HUDEP-2 (cell line): ENCODE measurements around the gene NANS.

Experiments
- DNase-seq, 76 experiments: peaks; one replicate each; lab custom pipeline; 2025; ENCODE audit not compliant: unreplicated experiment in 76 of 76; lab: John Stamatoyannopoulos, UW

NANS gene

DNA sequence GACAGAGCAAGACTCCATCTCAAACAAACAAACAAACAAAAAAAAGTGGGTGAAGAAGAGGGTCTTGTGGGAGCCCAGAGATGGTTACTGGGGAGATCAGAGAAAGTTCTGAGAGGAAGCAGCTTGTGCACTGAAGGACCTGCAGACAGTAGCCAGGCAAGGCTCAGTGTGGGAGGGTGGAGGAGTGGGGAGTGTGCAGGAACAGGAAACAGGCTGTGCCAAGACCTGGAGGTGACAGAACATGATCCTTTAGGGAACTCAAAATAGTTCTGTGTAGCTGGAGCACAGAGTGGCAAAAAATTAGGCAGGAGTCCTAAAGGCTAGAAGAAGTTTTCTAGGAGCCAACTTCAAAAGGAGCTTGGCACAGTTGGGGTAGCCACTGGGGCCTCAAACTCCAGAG is 19.2 kb upstream of the NANS start:
- DNase-seq, result peak in 8 of 76 experiments; percentile 2 to 29 (median 12)

DNA sequence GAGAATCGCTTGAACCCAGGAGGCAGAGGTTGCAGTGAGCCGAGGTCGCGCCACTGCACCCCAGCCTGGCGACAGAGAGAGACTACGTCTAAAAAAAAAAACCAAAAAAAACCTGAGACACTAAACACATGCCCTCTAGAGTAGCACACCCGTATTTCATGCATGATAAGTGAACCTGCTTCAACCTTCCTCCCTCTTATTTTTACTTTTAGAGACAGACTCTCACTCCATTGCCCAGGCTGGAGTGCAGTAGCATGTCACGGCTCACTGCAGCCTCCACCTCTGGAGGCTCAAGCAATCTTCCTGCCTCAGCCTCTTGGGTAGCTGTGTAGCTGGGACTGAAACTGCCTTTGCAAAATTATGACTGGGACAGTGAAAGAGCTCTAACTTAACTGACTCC is 17.6 kb upstream of the NANS start:
- DNase-seq, result no peak

DNA sequence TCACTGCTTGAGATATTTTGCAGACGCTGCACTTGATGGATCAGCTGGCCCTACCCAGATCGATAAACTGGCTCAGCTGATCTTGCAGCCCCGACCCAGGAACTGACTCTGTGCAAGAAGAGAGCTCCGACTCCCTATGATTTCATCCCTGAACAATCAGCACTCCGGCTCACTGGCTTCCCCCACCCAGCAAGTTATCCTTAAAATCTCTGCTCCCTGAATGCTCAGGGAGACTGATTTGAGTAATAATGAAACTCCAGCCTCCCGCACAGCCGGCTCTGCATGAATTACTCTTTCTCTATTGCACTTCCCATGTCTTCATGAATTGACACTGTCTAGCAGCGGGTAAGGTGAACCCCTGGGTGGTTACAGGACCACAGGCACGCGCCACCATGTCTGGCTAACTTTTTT is 16.9 kb upstream of the NANS start:
- DNase-seq, result no peak

DNA sequence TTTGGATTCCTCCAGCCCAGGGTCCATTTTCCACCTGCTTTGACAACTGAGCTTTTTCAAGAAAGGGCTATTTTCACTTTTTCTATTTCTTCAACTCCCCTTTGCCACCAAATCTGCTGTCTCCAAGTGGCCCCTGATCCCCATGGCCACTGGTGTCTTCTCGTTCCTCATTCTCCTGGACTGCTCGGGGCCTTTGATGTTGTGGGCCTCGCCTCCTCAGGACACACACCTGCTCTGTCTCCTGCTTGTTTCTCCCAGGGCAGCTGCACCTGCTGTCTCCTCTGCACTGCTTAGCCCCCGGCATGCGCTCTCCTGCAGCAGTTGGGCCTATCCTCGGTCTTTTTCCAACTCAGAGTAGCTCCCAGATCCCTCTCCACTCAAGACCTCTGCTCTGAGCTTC is 16.3 kb upstream of the NANS start:
- no peak for DNase-seq

DNA sequence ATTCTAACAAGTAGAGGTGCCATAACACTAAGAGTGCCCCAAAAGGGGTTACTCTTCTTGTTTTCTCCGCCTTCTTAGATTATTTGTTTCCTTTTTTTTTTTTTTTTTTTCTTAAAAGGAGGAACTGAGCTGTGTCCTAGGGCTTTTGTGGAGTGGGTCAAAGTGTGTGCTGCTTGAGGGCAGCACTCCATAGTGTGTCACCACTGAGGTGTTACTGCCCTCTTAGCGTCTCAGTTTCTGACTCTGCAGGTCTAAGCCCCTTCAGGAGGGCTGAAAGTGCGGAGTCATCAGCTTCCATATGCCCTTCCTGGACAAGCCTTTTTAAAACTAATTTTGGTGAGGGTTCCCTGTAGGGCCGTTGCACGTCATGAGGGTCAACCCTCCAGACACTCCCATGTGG is 12.6 kb upstream of the NANS start:
- DNase-seq, result no peak

DNA sequence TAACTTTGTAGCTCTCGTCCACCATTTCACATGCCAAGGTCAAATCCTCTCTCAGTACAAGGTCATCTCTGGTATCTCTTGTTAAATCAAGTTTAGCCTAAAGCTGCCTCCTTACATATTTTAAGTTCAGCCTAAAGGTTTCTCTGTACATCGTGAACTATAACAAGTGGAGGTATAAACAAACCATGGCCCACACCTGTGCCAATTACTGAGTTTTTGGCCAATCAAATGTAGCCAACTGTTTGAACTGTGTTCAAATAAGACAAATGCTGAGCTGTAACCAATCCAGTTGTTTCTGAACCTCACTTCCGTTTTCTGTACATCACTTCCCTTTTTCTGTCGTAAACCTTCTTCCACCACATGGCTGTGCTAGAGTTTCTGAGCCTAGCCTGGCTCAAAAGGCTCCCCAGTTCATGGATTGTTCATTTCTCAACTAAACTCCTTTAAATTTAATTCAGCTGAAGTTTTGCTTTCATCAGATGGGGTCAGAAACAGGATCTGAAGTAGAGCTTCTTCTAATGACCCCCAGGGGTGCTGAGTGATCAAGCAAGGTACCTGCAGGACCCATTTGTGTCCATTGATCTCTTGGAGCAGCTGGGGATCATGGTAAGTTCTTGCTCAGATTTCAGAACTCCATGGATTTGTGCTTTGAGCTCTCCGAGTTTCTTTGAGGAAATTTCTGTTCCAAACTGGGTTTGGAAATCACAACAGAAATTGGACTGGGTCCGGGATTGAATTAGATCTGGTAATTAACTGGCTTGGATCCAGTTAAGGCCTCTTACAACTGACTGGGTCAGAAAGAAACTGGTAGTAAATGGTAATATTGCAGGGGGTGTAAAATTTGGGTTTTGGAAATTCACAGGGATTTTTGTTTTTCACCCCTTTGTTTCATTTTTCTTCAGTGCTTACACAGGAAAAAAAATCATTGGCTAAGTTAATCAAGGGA is 11.0 kb upstream of the NANS start:
- peak in 57 of 76 experiments; percentile 2 to 89 (median 61) for DNase-seq

DNA sequence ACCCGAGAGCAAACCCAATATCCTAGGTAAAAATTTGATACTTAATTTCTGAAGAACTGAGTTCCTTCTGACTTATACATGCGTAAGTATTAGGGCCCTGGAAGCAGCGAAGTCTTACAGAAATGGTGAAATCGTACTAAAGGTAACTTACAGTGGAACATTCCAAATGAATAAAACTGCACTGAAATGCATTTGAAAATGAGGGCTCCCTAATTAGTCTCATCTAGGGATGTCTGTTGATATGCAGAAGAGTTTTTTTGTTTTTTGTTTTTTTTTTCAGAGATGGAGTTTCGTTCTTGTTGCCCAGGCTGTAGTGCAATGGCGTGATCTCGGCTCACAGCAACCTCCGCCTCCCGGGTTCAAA is 10.4 kb upstream of the NANS start:
- DNase-seq, result no peak

DNA sequence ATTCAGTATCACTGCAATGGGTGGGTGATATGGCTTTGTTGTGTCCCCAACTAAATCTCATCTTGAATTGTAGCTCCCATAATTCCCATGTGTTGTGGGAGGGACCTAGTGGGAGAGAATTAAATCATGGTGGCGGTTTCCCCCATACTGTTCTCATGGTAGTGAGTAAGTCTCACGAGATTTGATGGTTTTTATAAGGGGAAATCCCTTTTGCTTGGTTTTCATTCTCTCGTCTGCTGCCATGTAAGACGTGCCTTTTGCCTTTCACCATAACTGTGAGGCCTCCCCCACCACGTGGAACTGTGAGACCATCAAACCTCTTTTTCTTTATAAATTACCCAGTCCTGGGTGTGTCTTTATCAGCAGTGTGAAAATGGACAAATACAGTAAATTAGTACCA is 9.5 kb upstream of the NANS start:
- DNase-seq, result no peak

DNA sequence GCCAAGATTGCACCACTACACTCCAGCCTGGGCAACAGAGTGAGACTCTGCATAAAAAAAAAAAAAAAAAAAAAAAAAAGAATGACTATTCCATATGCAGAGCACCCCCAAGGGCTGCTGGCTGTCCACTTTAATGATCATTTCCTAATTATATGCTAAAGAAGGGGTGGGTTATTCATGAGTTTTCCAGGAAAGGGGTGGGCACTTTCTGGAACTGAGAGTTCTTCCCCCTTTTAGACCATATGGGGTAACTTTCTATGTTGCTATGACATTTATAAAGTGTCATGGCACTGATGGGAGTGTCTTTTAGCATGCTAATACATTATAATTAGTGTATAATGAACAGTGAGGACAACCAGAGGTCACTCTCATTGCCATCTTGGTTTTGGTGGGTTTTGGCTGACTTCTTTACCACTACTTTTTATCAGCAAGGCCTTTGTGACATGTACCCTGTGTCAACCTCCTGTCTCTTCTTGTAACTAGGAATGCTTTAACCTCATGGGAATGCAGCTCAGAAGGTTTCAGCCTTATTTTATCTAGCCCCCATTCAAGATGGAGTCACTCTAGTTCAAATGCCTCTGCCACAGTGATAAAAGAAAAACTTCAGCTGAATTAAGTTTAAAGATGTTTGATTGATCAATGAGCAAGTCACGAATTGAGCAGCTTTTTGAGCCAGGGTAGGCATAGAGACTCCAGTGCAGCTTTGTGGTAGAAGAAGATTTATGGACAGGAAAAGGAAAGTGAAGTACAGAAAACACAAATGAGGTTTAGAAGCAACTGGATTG is 7.1 kb upstream of the NANS start:
- DNase-seq, result no peak

DNA sequence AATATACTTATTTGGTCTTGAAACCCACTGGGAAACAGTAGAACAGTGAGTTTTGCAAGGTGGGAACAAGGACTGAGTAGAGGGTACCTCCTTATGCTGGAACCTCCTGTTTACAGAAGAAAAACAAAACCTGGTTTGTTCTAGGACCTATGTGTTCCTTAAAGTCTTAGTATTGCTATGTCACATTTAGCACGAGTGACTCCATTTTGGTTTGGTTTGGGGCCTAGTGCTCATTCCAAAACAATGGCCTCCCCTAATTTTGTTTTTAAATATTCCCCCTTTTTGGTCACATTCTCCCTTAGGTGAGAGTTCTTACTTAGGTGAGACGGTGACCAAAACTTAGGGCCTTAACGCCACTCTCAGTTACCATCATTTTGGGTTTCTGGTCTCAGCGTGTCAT is 6.2 kb upstream of the NANS start:
- DNase-seq, result no peak

DNA sequence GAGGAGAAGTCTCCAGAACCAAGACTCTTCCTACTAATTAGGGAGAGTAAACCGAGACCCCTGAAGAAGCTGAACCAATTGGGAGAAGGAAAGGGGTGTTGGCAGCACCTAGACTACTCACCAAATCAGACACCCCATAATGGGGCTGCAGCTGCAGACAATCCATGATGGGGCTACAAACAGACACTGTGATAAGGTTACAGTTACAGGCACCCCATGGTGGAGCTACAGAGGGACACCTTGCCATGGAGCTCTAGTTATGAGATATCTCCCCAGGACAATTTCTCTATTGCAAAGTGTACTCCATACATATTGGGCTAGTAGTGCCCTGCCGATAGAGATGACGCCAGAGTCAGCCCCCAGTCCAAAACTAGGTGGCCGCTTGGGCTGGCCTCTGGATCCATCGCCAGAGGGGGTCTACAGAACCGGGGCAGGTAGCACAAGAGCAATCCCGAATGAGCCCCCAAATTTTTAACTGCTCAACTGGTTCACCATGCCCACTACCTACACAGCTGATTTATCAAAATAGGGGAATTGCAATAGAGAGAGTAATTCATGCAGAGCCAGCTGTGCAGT is 2.1 kb upstream of the NANS start:
- DNase-seq, result no peak

DNA sequence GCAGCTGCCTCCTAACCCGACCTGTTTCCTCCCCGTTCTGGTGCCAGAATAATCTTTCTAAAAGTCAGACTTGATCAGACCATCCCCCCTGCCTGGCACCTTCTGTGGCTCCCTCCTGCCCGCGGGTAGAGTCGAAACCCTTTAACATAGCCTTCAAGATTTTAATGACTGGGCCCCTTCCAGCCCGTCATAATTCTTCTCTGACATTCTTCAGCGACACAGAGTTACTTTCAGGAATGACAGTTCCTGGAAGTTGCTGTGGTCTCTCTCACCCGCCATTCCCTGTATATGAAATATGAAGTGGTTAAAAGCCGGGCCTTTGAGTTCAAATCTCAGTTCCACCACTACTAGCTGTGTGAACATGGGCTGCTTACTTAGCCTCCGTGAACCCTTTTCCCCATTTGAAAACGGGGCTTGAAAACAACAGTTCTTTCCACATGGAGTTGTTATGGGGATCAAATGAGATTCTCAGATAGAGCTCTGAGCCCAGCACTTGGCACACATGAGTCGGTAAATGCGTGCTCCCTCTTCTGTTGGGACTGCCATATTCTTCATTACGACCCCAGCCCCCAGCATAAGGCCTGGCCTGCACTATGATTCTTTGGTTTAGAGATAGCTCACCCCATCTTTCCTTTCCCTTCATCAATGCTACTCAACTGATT is 737 bp downstream of the NANS start:
- DNase-seq, result peak in 7 of 76 experiments; percentile 2 to 46 (median 13)

DNA sequence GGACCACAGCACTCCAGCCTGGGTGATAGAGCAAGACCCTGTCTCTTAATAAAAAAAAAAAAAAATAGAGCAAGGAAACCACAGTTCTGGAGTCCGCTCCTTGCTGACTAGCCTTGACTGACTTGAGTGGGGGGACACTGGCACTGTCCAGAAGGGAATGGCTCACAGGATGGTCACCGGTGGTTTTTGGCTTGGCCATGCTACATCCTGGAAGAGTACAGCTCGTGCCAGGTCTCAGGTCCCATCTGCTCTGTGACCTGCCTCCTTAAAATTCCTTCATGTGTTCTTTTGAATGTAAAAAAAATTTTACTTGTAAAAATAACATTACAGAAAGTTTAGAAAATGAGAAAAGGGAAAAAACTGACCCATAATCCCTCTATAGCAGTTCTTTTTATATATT is 5.6 kb downstream of the NANS start:
- DNase-seq, result no peak

DNA sequence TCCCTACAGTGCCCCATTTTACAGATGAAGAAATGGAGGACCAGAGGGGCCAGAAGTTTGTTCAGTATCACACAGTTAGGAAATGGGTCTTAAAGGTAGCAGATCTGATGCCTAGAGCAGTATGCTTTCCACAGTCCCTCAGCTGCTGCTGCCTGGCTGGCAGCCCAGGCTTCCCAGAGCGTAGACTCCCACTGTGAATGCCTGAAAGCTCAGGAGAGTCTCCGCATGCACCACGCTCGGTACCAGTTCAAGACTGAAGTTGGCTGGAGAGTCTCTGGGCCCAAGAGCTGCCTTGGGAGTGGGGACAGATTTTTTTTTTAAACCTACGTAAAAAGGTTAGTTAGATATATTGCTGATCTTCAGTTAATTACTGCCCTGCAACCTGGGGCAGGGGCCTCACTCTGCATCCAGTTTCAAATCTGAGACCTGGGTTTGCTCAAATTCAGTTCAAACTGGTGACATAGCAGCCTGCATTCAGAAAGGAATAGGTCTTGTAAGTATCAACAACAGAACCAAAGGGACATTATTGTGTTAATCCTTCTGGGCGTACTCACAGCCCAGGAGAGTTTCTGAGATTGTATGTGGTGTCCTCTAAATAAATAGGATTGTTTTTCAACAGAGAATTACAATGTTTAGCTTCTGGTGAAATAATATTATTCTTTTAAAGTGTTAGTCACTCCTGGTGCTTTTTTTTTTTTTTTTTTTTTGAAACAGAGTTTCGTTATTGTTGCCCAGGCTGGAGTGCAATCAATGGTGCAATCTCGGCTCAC is 8.3 kb downstream of the NANS start:
- DNase-seq, result no peak

DNA sequence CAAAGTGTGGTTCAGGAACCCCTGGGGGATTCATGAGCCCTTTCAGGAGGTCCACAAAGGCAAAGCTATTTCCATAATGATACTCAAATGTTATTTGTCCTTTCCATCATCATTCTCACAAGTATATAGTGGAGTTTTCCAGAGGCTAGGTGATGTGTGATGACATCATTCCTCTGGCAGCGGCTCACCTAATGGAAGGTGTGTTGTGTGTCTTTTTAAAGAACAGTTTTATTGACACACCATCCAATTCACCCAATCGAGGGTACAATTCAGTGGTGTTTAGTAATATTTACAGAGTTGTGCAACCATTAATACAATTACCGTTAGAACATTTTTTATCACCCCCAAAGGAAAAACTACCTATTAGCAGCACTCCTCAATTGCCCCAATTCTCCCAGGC is 9.7 kb downstream of the NANS start:
- DNase-seq, result no peak

DNA sequence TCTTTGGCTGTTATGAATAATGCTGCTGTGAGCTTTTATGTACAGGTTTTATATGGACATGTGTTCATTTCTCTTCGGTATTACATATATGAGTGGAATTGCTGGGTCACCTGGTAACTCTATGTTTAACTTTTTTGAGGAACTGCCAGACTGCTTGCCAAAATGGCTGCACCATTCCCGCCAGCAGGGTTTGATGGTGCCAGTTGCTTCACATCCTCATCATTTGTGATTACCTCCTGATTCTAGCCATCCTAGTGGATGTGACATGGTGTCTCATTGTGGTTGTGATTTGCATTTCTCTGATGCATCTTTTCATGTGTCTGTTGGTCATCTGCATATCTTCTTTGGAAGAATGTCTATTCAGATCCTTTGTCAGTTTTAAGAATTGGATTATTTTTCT is 10.7 kb downstream of the NANS start:
- no peak for DNase-seq

DNA sequence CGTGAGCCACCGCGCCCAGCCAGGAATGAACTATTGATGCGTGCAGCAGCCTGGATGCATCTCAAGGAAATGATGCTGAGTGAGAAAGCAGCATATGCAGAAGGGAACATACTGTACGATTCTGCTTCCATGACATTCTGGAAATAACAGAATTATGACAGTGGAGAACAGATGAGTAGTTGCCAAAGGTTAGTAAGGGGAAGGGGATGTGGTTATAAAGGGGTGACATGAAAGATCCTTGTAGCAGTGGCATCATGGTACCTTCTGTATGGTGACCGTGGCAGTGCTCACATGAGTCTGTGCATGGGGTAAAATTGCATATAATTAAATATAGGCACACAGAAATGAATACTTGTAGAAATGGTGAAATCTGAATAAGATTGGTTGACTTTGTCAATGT is 13.0 kb downstream of the NANS start:
- DNase-seq, result no peak

DNA sequence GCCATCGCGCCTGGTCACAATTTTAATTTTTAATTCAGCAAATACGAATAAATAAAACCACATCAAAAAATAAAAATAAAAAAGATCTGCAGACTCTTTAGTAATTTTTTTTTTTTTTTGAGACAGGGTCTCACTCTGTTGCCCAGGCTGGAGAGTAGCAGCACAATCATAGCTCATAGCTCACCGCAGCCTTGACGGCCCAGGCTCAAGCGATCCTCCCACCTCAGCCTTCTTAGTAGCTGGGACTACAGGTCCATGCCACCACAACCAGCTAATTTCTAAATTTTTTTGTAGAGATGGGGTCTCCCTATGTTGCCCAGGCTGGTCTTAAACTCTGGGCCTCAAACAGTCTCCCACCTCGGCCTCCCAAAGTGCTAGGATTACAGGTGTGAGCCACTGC is 14.2 kb downstream of the NANS start:
- DNase-seq, result no peak

DNA sequence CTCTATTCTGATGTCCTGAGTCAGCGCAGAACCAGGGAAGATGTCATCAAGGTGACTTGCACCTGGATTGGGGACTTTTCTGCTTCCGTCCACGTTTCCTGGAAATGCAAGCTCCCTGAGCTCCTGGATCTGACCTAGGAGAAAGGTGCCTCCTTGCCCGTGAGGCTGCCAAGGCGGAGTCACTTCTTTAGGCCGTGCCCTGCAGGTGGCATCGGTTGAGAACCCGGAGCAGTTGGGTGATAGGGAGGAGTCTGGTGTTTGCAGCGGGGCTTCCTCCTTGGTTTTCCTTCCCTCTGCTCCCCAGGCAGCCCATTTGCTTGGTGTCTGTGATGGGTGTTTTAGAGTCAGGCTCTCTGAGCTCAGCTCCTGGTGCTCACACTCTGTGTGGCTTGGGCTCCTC is 15.2 kb downstream of the NANS start:
- DNase-seq, result no peak
